Left colon (tissue), 2 donors: ENCODE results near the gene ZNF692. TPM values are rescaled to one million over a fixed set of nuclear protein-coding genes. Genes with fewer than 3 reads are reported as not detected.
"Not testable (repeated sequence)": the region's sequence is repeated elsewhere in the genome, so short reads cannot be mapped to it uniquely, and the experiment has no call there.

ENCODE experiments used
- ATAC-seq: fragments of 200-7000 bp; cut with Tn5 transposase; one replicate; pipeline ENCODE4 v1.9.1; 2020; ENCODE audit warnings: mild to moderate bottlenecking, moderate library complexity
- DNase-seq, 2 donors: peaks; one replicate each; pipeline ENCODE4 v3.0.0-alpha.2; 2020
- intact Hi-C, 2 donors: fragments of 100-400 bp; cut with DNase I in 1 of 2; cut with micrococcal nuclease in 1 of 2; formaldehyde crosslinking; loops; one replicate each; pipeline versions ENCODE4 v1.11.2 to v1.14.0; 2022; cut with DNase I, micrococcal nuclease
- total RNA-seq, 2 donors: library from RNA; stranded (reverse); fragmentation: NEBNext Ultra II Directional; extraction: Animal tissue kit (Norgen Biotek cat#: 25700); gene quantifications; one replicate each; pipeline ENCODE4 v1.2.1, GENCODE V29; 2021
- donor health status: DM: no; HTN: no; CAD: no.
- donor health status: DM: yes; HTN: yes; CAD: no.

ZNF692 gene
- total RNA-seq, 2 donors from 2014 or later: 26.9 to 31.4 TPM

DNA sequence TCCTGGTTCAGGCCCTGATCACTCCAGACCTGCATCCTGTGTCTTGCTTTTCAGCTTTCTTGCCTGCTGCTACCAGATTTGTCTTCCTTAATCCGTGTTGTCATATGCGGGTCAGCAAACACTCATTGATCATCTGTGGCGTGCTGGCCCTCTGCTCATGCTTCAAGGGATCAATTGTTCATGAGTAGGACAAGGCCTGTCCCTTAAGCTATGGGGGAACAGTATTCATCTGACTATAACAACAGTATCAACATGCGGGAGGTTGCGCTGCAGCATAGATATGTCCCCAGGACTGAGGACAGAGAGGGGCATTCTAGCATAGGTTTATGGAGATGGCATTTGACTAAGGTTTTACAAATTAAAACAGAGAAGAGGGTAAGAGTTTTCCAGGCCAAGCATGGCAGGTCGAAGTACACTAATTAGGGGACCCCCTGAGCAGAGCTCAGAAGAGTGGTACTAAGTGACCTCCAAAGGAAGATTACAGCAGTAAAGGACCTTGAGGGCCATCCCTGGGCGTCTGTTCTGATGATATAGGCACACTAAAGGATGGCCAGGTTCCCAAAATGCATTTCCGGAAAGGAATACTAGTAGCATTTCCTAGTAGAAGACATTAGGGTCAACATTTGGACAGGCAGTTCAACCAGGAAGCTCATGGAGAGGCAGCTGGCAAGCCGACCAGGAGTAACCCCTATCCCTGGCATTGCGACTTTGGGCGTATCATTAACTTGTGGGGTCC lies 21.7 kb downstream of the ZNF692 start:
- DNase-seq (peak in 1 of 2 donors; percentile 44), ATAC-seq (peak; percentile 23)
- intact Hi-C loops: no loop called here

DNA sequence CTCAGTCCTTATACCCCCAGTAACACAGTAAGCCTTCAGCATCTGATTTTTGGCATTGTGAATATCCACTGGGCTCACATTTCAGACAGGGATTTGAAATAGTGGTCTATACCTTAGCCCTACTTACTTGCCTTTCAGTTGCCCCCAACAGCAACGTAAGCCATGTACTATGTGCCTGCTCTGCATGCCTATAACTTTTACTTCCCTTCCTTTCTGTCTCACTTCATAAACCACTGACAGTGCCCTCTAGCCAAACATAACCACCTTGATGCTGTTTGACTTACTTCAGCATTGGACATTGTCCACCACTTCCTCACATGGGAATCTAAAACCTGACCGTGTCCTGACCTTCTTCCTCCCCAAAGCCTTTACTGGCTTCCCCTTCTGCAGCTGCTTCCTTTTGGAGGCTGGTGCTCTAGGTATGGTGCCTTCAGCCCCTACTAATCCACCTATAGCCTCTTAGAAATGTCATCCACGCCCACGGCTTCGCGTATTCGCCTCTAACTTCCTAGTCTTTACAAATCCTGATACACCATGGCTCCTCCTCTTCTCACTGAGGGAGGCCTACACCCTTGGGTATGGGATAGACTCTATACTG lies 24.4 kb downstream of the ZNF692 start:
- ATAC-seq (no peak), DNase-seq (no peak)
- intact Hi-C loops: no loop called here

DNA sequence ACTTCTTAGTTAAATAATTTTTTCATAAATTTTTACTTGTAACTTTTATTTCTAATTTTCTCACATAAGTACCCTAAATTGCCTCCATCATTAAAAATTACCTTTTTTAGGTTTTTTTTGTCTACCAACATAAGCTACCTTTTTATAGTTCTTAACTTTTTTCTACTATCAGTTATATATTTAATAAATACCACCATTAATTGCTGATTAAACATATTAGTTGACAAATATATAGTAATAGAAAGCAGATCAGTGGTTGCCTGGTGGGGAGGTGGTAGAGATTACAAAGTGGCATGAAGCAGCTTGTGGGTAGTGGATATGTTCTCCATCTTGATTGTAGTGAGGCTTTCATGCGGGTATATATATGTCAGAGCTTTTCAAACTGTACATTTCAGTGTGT lies 27.0 kb downstream of the ZNF692 start:
- ATAC-seq (no peak), DNase-seq (no peak)
- intact Hi-C loops: no loop called here

DNA sequence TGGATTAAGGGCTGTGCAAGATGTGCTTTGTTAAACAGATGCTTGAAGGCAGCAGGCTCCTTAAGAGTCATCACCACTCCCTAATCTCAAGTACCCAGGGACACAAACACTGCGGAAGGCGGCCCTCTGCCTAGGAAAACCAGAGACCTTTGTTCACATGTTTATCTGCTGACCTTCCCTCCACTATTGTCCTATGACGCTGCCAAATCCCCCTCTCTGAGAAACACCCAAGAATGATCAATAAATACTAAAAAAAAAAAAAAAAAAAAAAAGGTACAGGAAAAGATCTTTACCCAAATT lies 28.2 kb downstream of the ZNF692 start:
- DNase-seq, intact Hi-C loops, ATAC-seq: not testable (repeated sequence)

DNA sequence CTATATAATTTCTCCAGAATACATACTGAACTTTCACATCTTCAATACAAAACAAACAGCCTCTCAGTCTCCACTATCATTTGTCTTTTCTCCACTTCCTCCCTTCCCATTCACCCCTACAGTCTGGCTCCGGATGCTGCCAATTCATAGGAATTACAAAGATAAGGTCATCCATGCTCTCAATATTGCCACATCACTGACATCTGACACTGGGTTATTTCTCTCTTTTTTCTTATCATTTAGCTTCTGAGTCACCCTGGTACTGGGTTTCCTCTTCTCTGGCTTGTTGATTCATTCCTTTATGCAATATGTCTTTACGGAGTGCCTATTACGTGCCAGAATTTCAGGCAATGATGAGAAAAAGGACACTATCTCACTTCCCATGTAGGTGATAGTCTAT lies 30.0 kb downstream of the ZNF692 start:
- DNase-seq (no peak), ATAC-seq (no peak)
- intact Hi-C loops: no loop called here

DNA sequence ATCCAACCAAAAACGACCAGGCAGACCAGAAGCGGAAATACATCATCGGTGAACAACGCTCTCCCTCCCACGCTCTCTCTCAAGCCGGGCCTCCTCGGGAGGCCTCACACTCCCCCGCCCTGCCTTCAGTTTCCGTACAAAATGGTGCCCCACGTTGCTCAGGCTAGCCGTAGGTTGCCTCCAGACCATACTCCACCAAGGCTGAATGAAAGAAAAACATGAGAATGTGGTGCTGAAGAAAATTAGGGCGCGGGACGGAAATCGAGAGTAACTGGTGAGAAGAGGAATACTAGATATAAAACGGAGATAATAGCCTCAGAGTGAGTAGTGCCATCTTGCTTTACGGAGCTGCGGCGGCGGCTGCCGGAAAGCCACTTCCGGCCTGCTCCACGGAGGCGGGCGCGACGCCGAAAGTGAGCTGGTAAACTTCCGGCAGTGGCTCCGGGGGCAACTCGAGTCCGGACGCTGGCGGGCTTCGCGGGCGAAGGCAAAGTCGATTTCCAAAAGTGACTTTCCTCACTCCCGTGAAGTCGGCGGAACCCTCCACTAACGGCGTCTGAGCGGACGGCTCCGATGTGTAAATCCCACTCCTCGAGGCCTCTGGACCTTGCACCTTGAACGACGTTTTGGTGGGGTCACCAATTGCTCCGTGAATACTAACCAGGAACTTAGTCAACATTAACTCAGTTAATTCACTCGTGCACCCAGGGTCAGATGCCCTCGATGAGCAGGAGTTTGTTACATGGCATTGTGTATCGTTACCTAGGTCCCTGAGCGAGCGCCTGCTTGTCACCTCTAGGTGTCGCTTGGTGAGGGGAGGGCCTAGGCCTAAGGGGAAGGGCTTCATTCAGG lies 32.8 kb downstream of the ZNF692 start, which contains the start of gene SH3BP5L:
Gene SH3BP5L, minus strand, starts transcription at position 7 of the 852 bp plus-strand sequence. CDS start 980 bp downstream, outside the sequence.
- DNase-seq: peak; percentile 93 to 94
- intact Hi-C loops: no loop called here
- peak; percentile 93 for ATAC-seq

DNA sequence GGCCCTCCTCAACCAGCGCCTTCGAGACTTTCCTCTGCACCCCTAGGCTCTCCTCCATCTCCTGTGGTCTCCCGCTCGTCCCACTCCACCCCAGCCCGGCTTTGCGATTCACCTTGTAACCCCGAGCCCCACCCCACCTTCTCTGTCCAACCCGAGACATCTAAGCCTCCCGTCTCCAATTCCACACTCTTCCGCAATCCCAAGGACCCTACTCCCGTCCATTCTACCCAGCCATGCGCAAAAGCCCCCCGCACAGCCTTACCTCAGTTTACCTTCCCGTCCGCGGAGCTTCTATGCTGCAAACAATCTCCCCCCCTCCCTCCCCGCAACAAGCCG lies 33.3 kb downstream of the ZNF692 start:
- intact Hi-C loops: no loop called here
- no peak for DNase-seq
- peak; percentile 34 for ATAC-seq

DNA sequence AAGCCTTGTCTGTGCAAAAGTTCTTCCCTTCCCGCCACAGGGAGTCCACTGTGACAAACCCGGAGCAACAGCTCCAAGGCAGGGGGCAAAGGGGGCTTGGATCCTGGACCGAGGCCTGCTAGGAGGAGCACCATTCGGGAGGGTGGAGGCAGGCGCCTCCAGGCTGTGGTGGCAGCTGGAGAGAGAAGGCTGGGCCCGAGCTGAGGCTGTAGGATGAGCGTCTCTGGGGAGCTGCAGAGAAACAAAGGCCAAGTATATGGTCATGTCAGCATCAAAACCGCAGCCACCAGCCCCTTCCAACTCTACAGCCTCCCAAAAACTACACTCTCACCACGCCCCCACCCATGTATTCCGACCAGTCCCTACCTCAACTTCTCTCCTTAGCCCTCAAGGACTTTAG lies 33.7 kb downstream of the ZNF692 start:
- intact Hi-C loops: no loop called here
- ATAC-seq (no peak), DNase-seq (peak in 1 of 2 donors; percentile 34)

DNA sequence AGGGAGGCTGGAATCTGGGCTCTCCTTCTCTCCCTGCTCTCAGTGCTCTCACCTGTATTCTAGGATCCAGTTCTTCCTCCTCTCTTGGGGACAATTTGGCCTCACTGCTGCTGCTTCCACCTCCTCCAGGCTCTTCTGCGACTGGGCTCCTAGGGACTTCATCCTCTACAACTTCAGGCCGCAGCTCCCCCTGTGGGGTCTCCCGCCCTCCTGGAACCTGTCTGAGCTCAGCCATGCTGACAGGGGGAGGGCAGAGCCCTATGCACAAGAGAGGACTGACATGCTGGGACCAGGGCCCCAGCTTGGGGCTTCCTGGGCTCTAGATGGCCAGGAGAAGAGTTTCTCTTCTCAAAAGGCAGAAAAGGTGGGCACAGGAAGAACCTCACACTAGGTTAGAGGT lies 34.2 kb downstream of the ZNF692 start:
- intact Hi-C loops: no loop called here

DNA sequence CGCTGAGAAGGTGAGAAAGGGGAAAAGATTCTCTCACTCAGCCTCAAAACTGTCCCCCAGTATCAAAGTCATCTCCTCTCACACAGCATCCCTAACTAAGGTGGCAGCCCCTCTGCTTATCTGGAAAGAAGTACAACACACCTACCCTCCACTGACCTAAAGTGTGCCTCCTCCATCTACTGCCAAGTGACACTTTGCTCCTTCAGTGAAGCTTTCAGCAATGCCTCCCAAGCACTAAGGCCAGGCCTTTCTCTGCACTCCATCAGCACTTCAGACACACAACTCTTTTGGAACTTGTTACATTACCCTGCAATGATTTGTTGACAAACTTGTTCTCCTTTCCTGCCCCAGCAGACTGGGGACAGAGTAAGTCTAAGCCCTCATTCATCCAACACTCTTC lies 34.6 kb downstream of the ZNF692 start:
- intact Hi-C loops: no loop called here
- no peak for DNase-seq
- no peak for ATAC-seq

More for the DNA sequence above, 34.2 kb downstream of the ZNF692 start:
- ATAC-seq: no peak
- no peak for DNase-seq

DNA sequence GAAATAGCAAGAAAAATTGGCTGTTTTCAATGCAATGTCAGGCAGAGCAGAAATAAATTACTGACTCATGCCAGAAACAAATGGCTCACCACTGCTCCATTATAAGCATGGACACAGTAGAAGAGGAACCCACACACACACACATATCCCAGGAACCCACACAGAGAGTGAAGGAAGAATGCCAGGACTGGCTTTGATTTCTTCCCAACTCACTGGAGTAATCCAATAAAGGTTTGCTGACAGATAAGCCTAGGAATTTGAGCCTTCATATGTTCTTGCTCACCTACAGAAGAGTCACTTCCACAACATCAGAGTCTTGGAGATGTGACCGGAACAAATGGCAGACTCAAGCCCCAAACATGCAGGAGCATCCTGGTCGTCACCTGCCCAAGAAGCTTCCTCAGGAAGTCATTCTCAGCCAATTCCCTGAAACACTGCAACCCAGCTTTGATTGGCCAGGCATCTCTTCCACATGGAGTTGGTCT lies 35.3 kb downstream of the ZNF692 start:
- DNase-seq: no peak
- intact Hi-C loops: no loop called here
- ATAC-seq: no peak

DNA sequence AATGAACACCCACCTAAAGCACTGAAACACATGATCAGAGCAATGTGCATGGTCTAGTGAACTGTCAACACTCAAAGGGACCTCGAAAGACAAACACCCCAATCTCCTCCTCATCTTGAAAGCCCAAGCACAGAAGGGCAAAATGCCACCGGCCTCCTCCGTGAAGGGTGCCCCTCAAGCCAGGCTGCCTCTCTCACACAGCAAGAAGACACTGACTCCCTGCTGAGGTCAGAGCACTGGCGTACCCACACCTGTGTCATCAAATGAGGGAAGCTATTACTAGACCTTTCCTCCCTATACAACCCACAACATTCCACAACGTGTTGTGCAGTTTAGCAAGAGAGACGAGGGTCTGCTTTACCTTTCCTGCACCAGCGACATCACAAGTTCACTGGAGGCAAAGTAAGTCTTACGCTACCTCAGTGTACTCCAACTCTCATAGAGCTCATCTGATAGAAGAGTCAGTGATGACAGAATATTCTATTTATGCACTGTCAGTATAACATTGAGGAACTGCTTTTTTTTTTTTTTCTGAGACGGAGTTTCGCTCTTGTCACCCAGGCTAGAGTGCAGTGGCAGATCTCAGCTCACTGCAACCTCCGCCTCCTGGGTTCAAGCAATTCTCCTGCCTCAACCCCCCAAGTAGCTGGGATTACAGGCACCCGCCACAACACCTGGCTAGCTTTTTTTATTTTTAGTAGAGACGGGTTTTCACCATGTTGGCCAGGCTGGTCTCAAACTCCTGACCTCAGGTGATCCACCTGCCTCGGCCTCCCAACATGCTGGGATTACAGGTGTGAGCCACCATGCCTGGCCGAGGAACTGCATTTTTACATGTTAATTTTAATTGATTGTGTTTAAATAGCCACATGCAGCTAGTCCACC lies 36.5 kb downstream of the ZNF692 start:
- intact Hi-C loops: no loop called here
- no peak for ATAC-seq
- no peak for DNase-seq

DNA sequence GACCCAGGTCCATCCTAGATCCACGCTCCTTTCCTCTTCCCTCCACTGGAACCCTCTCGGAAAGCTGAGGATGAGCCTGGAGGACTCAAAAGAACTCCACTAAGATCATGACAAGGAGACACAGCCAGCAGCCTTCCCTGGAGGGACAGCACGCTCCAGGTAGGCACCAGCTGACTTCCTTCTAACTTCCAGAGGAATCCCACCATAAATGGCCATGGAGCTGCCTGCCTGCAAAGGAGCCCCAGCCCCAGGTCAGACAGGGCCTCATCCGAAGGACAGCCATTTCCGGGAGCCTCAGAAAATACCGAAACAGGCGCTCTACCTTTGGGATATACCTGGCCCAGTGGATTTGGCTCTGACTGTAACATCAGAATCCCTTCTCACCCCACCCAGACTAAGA lies 37.2 kb downstream of the ZNF692 start:
- intact Hi-C loops: no loop called here
- DNase-seq (no peak), ATAC-seq (no peak)

DNA sequence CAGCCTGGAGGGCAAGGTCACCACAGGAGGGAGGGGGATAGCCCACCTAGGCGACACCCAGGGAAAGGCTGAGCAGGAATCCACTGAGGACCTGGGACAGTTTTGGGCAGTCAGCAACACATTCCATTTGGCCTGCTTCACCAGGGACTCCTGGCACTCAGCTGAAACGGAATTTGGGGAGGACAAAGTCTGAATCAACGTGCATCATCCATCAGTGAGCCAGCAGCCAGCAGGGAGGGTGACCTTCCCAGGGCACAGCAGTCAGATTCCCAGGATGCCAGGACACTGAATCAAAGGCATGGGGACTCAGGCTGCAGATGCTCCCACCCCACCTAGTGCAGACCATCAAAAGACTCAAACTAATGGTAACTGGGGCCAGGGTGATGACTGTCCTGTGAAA lies 37.8 kb downstream of the ZNF692 start:
- DNase-seq (no peak), ATAC-seq (no peak)
- intact Hi-C loops: no loop called here

DNA sequence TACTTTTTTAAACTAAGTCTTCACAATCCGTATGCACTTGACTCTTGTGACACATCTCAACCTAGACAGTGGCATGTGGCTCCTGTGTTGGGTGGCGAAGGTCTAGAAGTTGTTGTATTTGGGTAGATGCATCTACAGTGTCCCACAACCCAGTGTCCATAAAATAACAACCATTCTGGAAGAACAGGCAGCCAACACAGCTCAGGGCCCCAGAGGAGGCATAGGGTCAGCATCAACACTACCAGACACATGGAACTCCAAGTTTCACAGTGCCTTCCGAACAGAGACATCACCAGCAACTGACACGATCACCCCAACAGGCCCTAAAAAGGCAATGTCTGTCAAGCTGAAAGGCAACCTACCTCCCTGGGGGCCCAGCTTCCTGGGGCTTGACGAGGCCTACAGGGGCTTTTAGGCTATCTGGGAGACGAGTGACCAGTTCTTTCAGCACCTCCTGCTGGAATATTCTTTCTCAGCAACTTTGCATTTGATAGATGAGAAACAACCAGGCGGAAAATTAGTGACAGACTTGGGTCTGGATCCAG lies 38.8 kb downstream of the ZNF692 start:
- DNase-seq: no peak
- intact Hi-C loops: no loop called here
- no peak for ATAC-seq

DNA sequence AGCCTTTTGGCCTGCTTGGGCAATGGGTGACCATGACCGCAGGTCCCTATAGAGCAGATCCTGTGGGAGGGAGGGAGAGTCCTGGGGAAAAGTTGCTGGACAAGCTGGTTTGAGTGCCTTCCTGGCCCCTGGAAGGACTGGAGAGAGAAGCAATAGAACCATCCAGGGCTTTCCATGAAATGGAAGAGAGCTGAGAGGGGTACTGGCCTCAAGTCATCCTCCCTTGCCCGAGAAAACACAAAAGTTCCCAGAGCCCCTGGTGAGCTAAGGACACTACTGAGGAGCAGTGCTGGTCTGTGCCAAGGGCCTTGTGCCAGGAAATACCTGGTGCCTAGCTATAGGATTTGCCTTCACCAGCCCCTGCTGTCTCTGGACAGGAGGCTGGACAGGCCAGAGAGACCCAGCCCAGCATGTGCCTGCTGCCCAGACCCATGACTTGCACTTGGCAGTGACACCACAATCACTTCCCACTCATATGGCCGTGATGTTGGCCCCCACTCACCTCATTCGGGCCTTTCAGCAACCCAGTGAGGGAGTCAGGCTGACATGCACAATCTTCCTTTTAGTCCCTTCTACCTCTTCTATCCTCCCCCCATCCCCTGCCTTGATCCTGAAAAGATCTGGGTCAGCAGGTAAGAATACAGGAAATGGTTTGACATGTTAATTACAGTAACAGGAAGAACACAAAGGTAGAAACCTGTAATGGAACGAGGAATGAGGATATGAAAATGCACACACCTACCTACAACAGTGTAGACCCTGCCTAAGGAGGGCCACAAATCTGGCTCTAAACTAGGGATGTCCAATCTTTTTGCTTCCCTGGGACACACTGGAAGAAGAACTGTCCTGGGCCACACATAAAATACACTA lies 40.1 kb downstream of the ZNF692 start:
- intact Hi-C loops: no loop called here
- DNase-seq (no peak), ATAC-seq (no peak)

DNA sequence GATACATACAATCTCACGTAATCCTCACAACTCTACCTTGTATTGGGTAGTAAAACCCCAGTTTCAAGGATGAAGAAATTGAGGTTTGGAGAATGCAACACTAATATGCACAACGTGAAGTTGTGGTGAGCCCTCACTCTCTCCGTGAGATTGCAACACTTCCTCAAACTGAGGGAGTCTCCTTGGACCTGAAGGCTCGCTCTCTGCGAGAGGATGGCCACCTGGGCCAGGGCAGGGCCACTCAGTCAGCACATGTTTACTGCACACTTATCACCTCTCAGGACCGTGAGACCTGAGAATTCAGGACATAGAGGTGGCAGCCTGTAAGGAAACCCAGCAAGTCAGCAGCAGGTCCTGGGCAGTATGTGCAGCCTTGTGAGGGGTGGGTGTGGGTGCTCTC lies 41.8 kb downstream of the ZNF692 start:
- intact Hi-C loops: no loop called here
- ATAC-seq (no peak), DNase-seq (no peak)
